Mononuclear cell (primary cell): ENCODE measurements around the gene TOX2. TPM values are rescaled to one million over a fixed set of nuclear protein-coding genes. Genes with fewer than 3 reads are reported as not detected.

ENCODE experiments used
- H3K27me3 ChIP-seq: 2 replicates; pipeline ENCODE4 v1.6.0; 2011; ENCODE audit warnings: low read length, control low read depth; ENCODE audit not compliant: insufficient read depth
- H3K4me1 ChIP-seq: 2 replicates; pipeline ENCODE4 v1.5.1; 2011; ENCODE audit warnings: mild to moderate bottlenecking, low read length, control low read depth; ENCODE audit not compliant: insufficient read depth
- H3K4me3 ChIP-seq: 2 replicates; pipeline ENCODE4 v1.5.1; 2011; ENCODE audit warnings: mild to moderate bottlenecking, low read length, moderate library complexity
- H3K9me3 ChIP-seq: 2 replicates; pipeline ENCODE4 v1.5.1; 2011; ENCODE audit warnings: low read depth, mild to moderate bottlenecking, control low read depth, low read length
- total RNA-seq: library from RNA; depleted of rRNA; stranded (reverse); fragments of >200 nt; gene quantifications from one replicate; pipeline ENCODE4 v1.2.3, GENCODE V29; 2012

The TOX2 gene, protein sequence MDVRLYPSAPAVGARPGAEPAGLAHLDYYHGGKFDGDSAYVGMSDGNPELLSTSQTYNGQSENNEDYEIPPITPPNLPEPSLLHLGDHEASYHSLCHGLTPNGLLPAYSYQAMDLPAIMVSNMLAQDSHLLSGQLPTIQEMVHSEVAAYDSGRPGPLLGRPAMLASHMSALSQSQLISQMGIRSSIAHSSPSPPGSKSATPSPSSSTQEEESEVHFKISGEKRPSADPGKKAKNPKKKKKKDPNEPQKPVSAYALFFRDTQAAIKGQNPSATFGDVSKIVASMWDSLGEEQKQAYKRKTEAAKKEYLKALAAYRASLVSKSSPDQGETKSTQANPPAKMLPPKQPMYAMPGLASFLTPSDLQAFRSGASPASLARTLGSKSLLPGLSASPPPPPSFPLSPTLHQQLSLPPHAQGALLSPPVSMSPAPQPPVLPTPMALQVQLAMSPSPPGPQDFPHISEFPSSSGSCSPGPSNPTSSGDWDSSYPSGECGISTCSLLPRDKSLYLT
- 0.21 TPM for total RNA-seq

GRCh38 chr20:43914311-43915210, at the start of gene TOX2:
TSS of gene TOX2 (plus strand) at chr20:43914852. CDS start at chr20:43914892, 40 bp downstream.
- Histone ChIP-seq H3K4me3 (no peak within 1 kb of the TSS), H3K9me3 (no peaks in the 10 kb centered on the region), H3K4me1 (peaks cover 18% of the 10 kb centered on the region), H3K27me3 (peaks cover 62% of the 10 kb centered on the region)

DNA sequence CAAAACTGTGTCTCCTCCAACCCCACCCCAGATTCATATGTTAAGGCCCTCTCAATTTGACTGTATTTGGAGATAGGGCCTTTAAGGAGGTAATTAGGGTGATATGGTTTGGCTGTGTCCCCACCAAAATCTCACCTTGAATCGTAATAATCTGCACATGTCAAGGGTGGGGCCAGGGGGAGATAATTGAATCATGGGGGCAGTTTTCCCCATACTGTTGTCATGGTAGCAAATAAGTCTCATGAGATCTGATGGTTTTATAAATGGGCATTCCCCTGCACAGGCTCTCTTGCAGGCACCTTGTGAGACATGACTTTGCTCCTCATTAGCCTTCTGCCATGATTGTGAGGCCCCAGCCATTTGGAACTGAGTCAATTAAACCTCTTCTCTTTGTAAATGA, 46.6 kb upstream of the TOX2 start:
- Histone ChIP-seq H3K9me3 (no peaks in the 10 kb centered on the region), H3K4me1 (no peaks in the 10 kb centered on the region), H3K27me3 (no peaks in the 10 kb centered on the region), H3K4me3 (no peak overlapping the region)

DNA sequence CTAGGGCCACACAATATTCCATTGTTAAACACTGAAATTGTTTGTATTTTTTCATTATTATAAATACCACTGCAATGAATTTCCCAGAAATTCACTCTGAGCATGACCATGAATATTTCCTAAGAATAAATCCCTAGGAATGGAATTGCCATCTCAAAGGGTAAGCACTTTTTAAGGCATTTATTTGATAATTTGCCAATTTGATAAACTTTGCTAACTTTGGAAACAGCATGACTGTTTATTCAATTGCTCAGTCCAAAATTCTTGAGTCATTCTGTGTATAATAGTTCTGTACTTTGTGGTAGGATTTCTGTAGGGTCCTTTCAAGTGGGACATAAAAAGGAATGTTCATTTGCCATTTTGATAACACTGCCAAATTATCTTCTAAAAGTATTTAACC, 44.2 kb upstream of the TOX2 start:
- Histone ChIP-seq H3K4me1 (no peaks in the 10 kb centered on the region), H3K9me3 (no peaks in the 10 kb centered on the region), H3K27me3 (no peaks in the 10 kb centered on the region), H3K4me3 (no peak overlapping the region)

DNA sequence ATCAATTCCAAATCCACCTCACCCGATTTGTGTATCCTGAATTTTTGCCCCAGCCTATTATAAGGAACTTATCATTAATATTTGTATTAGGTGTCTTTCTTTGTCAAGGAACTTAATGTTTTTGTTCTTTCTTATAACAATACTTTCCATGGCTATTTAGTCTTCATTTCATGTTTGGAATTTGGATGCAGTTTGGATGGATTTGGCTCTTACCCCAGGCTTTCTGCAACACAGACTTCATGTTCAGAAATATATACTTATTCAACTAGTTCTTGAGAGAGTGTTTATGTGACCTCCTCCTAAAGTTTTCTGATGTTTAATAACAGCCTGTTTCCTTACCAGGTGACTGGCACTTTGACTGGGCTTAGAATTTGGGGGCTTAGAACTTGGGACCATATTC, 35.9 kb upstream of the TOX2 start:
- Histone ChIP-seq H3K9me3 (no peaks in the 10 kb centered on the region), H3K27me3 (peaks cover 13% of the 10 kb centered on the region)

GRCh38 chr20:43893930-43894329, 20.7 kb upstream of the TOX2 start:
- Histone ChIP-seq H3K9me3 (peaks cover 13% of the 10 kb centered on the region), H3K27me3 (peaks cover 8% of the 10 kb centered on the region), H3K4me1 (no peaks in the 10 kb centered on the region), H3K4me3 (no peak overlapping the region)

More for the DNA sequence above, 35.9 kb upstream of the TOX2 start:
- Histone ChIP-seq H3K4me3 (no peak overlapping the region), H3K4me1 (no peaks in the 10 kb centered on the region)

DNA sequence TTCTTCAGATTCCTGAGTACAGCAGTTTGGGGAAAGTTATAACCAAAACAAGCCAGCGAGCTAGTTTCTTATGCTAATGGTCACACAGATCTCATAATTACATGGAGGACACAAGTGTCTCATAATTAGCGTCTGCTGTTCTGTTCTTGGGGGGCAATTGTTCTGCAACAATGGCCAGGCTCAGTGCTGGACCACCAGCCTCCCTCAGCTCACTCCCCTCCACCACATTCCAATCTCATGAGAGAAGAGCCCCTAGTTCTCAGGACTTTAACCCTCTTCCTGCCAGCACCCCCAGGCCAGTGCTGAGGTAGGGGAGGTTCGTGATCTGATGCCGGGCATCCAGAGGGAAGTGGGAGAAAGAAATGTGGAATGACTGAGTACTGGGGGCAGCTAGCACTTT, 20.2 kb upstream of the TOX2 start:
- H3K9me3 ChIP-seq = peaks cover 13% of the 10 kb centered on the region
- no peak overlapping the region for H3K4me3 ChIP-seq
- H3K4me1 ChIP-seq = no peaks in the 10 kb centered on the region
- H3K27me3 ChIP-seq = peaks cover 4% of the 10 kb centered on the region

DNA sequence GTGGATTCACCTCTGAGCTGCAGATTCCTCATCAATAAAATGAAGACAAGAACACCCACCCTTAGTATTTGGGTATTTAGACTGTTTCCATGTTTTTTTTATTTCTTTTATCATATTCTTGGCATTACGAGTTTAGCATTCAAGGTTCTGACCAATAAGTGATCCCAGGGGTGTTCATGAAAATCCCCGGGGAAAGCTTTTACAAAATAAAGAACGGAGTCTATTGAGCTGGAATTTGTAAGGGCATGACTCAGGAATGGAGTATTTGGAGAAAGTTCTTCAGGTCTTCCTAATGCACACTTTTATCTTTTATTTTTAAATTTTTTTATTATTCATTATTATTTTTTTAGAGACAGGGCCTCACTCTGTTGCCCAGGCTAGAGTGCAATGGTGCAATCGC, 19.4 kb upstream of the TOX2 start:
- Histone ChIP-seq H3K27me3 (no peaks in the 10 kb centered on the region), H3K4me1 (no peaks in the 10 kb centered on the region), H3K4me3 (no peak overlapping the region), H3K9me3 (peaks cover 9% of the 10 kb centered on the region)

- no peaks in the 10 kb centered on the region for H3K9me3 ChIP-seq
- no peaks in the 10 kb centered on the region for H3K4me1 ChIP-seq
- no peak overlapping the region for H3K4me3 ChIP-seq
- no peaks in the 10 kb centered on the region for H3K27me3 ChIP-seq
Measured at GRCh38 chr20:43899274-43900120, 15.2 kb upstream of the TOX2 start.

DNA sequence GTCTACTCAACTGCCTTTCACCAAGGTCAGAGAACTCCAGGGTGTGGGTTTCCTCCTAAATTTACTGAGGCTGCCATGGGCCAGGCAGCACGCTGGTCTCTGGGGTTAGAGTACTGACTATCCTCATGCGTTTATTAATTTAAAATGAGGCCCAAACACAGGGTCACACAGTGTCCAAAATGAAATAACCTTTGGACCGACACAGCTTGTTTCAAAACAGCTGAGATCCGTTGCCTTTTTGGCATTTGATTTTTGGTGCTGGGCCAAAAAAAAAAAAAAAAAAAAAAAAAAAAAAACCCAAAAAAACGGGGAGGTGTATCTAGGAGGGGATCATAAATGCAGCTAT, 14.6 kb upstream of the TOX2 start:
- Histone ChIP-seq H3K4me1 (no peaks in the 10 kb centered on the region), H3K9me3 (no peaks in the 10 kb centered on the region), H3K4me3 (no peak overlapping the region), H3K27me3 (no peaks in the 10 kb centered on the region)

GRCh38 chr20:43900496-43900895, 14.2 kb upstream of the TOX2 start:
- H3K4me1 ChIP-seq = no peaks in the 10 kb centered on the region
- H3K9me3 ChIP-seq = no peaks in the 10 kb centered on the region
- H3K4me3 ChIP-seq = no peak overlapping the region
- no peaks in the 10 kb centered on the region for H3K27me3 ChIP-seq

- no peak overlapping the region for H3K4me3 ChIP-seq
- H3K27me3 ChIP-seq = no peaks in the 10 kb centered on the region
- H3K9me3 ChIP-seq = no peaks in the 10 kb centered on the region
- H3K4me1 ChIP-seq = no peaks in the 10 kb centered on the region
Measured at GRCh38 chr20:43901296-43901695, 13.4 kb upstream of the TOX2 start.

- no peaks in the 10 kb centered on the region for H3K4me1 ChIP-seq
- peaks cover 10% of the 10 kb centered on the region for H3K9me3 ChIP-seq
- no peak overlapping the region for H3K4me3 ChIP-seq
- no peaks in the 10 kb centered on the region for H3K27me3 ChIP-seq
Measured at GRCh38 chr20:43903953-43904826, 10.5 kb upstream of the TOX2 start.

- Histone ChIP-seq H3K4me1 (no peaks in the 10 kb centered on the region), H3K9me3 (peaks cover 10% of the 10 kb centered on the region), H3K4me3 (no peak overlapping the region), H3K27me3 (no peaks in the 10 kb centered on the region)
Measured at GRCh38 chr20:43904827-43905177, 9.8 kb upstream of the TOX2 start.

DNA sequence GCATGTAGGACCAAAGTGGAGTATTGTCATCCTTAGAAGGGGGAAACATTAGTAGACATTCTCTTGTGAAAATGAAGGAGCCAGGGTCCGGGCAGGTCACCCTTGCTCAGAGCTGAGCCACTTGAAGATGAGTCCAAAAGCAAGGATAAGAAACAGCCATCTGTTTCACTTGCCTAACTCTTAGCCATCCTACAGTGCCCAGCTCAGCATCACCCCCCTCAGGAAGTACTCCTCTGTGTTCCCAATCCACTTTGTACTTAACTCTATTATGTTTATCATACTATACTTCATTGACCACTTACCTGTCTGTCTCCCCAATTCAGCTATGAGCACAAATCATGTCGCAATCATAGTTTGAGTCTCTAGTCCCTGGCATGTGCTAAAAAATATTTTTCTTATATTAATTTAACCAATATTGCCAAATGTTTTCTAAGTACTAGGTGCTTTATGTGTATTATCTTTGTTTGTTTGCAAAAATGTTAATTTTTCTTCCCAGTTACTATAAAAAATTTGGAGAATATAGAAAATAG, 8.1 kb upstream of the TOX2 start:
- H3K4me3 ChIP-seq = no peak overlapping the region

More for the DNA sequence above, 8.1 kb upstream of the TOX2 start:
- Histone ChIP-seq H3K27me3 (no peaks in the 10 kb centered on the region), H3K9me3 (peaks cover 10% of the 10 kb centered on the region), H3K4me1 (no peaks in the 10 kb centered on the region)
